ENCODE measurements around the gene MYRFL. TPM values are rescaled to one million over a fixed set of nuclear protein-coding genes. Genes with fewer than 3 reads are reported as not detected.

Gene MYRFL
- polyA plus RNA-seq, 1 donor from 2014 or later, result not detected

DNA sequence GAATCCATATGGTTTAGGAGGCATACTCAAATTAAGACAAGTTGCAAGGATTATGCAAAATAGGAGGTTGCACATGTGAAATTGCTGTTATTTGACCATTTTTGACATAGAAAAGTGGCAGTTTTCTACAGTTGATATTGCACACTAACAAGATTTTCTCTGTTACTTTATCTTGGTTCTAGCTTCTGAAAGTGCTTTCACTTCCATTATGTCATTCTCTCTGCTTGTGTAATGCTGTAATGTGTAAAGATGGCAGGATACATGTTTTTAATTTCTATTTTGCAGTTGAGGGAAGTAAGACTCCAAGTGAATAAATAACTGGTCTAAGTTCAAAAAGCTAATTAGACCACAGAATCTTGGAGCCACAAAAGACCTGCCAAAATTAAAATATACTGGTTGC is 60.6 kb downstream of the MYRFL start:
- H3K9me3 ChIP-seq (ENCODE audit: low read length), result no peaks in the 10 kb centered on the region
- H2AFZ ChIP-seq (ENCODE audit: low read depth, low read length), result no peak overlapping the region
- H3K27ac ChIP-seq (ENCODE audit: low read length), result no peak overlapping the region

DNA sequence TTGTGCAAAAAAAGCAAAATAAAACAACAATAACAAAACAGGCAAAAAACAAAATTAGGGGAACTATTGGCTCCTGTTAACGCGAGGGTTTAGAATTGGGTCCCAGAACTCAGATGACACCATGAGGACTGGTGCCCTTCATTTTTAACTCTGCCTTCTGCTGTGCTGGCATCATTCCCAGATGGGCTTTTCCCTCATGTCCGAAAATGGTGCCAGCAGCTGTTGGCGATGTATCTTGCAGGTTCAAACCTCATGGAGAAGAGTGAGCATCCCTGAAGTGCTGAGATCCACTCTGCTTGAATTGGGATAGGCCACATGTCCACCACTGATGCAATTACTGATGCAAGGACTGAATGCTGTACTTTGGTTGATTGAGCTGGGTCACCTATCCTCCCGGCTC is 61.1 kb downstream of the MYRFL start:
- H3K27ac ChIP-seq (ENCODE audit: low read length), result no peak overlapping the region
- H3K27me3 ChIP-seq (ENCODE audit: insufficient read depth, low read depth, low read length), result no peaks in the 10 kb centered on the region
- H3K9ac ChIP-seq (ENCODE audit: low read length), result no peak overlapping the region
- H2AFZ ChIP-seq (ENCODE audit: low read depth, low read length), result no peak overlapping the region
- H3F3A ChIP-seq (ENCODE audit: insufficient read depth, low read length, poor library complexity, severe bottlenecking), result no peaks in the 10 kb centered on the region
- H3K79me2 ChIP-seq (replicated peaks; ENCODE audit: insufficient read depth, low read length), result no peaks in the 10 kb centered on the region
- no peak overlapping the region for H3K4me3 ChIP-seq (ENCODE audit: low read length)
- TF ChIP-seq EZH2 (IDR thresholded peaks at IDR 0.05; ENCODE audit: borderline replicate concordance, insufficient read depth, low read length, poor library complexity, severe bottlenecking), result no peak
- no peak for TF ChIP-seq RAD21 (conservative IDR thresholded peaks at IDR 0.05)
- TF ChIP-seq TAF1 (IDR thresholded peaks at IDR 0.05; ENCODE audit: low read depth), result no peak
- no peak for TF ChIP-seq MXI1 (conservative IDR thresholded peaks at IDR 0.05; ENCODE audit: poor library complexity, severe bottlenecking)
- TF ChIP-seq SMC3 (conservative IDR thresholded peaks at IDR 0.05; ENCODE audit: poor library complexity), result no peak
- no peak for TF ChIP-seq POLR2AphosphoS5 (IDR thresholded peaks at IDR 0.05)
- TF ChIP-seq, protein P1, sequence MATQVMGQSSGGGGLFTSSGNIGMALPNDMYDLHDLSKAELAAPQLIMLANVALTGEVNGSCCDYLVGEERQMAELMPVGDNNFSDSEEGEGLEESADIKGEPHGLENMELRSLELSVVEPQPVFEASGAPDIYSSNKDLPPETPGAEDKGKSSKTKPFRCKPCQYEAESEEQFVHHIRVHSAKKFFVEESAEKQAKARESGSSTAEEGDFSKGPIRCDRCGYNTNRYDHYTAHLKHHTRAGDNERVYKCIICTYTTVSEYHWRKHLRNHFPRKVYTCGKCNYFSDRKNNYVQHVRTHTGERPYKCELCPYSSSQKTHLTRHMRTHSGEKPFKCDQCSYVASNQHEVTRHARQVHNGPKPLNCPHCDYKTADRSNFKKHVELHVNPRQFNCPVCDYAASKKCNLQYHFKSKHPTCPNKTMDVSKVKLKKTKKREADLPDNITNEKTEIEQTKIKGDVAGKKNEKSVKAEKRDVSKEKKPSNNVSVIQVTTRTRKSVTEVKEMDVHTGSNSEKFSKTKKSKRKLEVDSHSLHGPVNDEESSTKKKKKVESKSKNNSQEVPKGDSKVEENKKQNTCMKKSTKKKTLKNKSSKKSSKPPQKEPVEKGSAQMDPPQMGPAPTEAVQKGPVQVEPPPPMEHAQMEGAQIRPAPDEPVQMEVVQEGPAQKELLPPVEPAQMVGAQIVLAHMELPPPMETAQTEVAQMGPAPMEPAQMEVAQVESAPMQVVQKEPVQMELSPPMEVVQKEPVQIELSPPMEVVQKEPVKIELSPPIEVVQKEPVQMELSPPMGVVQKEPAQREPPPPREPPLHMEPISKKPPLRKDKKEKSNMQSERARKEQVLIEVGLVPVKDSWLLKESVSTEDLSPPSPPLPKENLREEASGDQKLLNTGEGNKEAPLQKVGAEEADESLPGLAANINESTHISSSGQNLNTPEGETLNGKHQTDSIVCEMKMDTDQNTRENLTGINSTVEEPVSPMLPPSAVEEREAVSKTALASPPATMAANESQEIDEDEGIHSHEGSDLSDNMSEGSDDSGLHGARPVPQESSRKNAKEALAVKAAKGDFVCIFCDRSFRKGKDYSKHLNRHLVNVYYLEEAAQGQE (IDR thresholded peaks at IDR 0.05; ENCODE audit: borderline replicate concordance), result no peak
- TF ChIP-seq, protein P2, sequence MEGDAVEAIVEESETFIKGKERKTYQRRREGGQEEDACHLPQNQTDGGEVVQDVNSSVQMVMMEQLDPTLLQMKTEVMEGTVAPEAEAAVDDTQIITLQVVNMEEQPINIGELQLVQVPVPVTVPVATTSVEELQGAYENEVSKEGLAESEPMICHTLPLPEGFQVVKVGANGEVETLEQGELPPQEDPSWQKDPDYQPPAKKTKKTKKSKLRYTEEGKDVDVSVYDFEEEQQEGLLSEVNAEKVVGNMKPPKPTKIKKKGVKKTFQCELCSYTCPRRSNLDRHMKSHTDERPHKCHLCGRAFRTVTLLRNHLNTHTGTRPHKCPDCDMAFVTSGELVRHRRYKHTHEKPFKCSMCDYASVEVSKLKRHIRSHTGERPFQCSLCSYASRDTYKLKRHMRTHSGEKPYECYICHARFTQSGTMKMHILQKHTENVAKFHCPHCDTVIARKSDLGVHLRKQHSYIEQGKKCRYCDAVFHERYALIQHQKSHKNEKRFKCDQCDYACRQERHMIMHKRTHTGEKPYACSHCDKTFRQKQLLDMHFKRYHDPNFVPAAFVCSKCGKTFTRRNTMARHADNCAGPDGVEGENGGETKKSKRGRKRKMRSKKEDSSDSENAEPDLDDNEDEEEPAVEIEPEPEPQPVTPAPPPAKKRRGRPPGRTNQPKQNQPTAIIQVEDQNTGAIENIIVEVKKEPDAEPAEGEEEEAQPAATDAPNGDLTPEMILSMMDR (IDR thresholded peaks at IDR 0.05; ENCODE audit: poor library complexity, severe bottlenecking), result no peak
- no peak for TF ChIP-seq EP300 (conservative IDR thresholded peaks at IDR 0.05; ENCODE audit: poor library complexity, severe bottlenecking)
- H3K9me3 ChIP-seq (ENCODE audit: low read length), result no peaks in the 10 kb centered on the region
- no peaks in the 10 kb centered on the region for H4K20me1 ChIP-seq (ENCODE audit: insufficient read depth)
- H3K36me3 ChIP-seq (ENCODE audit: insufficient read depth, low read length), result no peaks in the 10 kb centered on the region
- no peak overlapping the region for H3K4me2 ChIP-seq (ENCODE audit: low read length)
- H3K9me2 ChIP-seq (ENCODE audit: insufficient read depth, low read length), result no peaks in the 10 kb centered on the region

More for the DNA sequence above, 60.6 kb downstream of the MYRFL start:
- no peak overlapping the region for H3K4me2 ChIP-seq (ENCODE audit: low read length)
- no peaks in the 10 kb centered on the region for H3F3A ChIP-seq (ENCODE audit: insufficient read depth, low read length, poor library complexity, severe bottlenecking)
- H3K79me2 ChIP-seq (replicated peaks; ENCODE audit: insufficient read depth, low read length), result no peaks in the 10 kb centered on the region
- H3K27me3 ChIP-seq (ENCODE audit: insufficient read depth, low read depth, low read length), result no peaks in the 10 kb centered on the region
- H3K9ac ChIP-seq (ENCODE audit: low read length), result no peak overlapping the region
- no peaks in the 10 kb centered on the region for H3K9me2 ChIP-seq (ENCODE audit: insufficient read depth, low read length)
- no peak overlapping the region for H3K4me3 ChIP-seq (ENCODE audit: low read length)
- TF ChIP-seq, protein P1 (IDR thresholded peaks at IDR 0.05; ENCODE audit: borderline replicate concordance), result no peak
- TF ChIP-seq POLR2AphosphoS5 (IDR thresholded peaks at IDR 0.05) (no peak), SMC3 (conservative IDR thresholded peaks at IDR 0.05; ENCODE audit: poor library complexity) (no peak), MXI1 (conservative IDR thresholded peaks at IDR 0.05; ENCODE audit: poor library complexity, severe bottlenecking) (no peak), EZH2 (IDR thresholded peaks at IDR 0.05; ENCODE audit: borderline replicate concordance, insufficient read depth, low read length, poor library complexity, severe bottlenecking) (no peak), EP300 (conservative IDR thresholded peaks at IDR 0.05; ENCODE audit: poor library complexity, severe bottlenecking) (no peak), TAF1 (IDR thresholded peaks at IDR 0.05; ENCODE audit: low read depth) (no peak), RAD21 (conservative IDR thresholded peaks at IDR 0.05) (no peak)
- TF ChIP-seq, protein P2 (IDR thresholded peaks at IDR 0.05; ENCODE audit: poor library complexity, severe bottlenecking), result no peak
- H4K20me1 ChIP-seq (ENCODE audit: insufficient read depth), result no peaks in the 10 kb centered on the region
- no peaks in the 10 kb centered on the region for H3K36me3 ChIP-seq (ENCODE audit: insufficient read depth, low read length)
